Measurements from ENCODE around the gene GRAMD2B.
A peak's percentile ranks its signal among the peaks of the same experiment; 100 is the strongest.

Gene GRAMD2B

DNA sequence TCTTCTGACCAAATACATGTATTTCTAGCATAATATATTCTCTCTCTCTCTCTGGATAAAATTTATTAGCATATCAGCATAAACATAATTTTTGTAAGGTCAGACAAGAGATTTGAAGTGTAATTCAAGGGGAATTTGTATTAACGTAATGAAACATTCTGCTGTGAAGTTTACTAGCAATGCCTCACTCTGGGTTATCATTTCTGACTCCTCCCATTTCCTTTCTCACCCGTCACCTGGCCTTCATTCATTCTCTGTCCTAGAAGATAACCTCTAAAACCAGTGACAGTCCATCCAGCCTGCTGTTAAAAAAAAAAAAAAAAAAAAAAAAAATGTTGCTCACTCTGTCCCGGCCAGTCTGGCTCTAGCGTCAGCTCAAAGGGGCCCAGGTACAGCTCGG, 27.1 kb downstream of the GRAMD2B start:
- peak; percentile 3 to 33 for DNase-seq
- no peak for TF ChIP-seq GATA1 (IDR thresholded peaks at IDR 0.05; ENCODE audit: low read depth, low read length)
- TF ChIP-seq POLR2A (IDR thresholded peaks at IDR 0.05; ENCODE audit: low read length), result no peak

- DNase-seq, result no peak
- no peak for TF ChIP-seq POLR2A (IDR thresholded peaks at IDR 0.05; ENCODE audit: low read length)
- no peak for TF ChIP-seq GATA1 (IDR thresholded peaks at IDR 0.05; ENCODE audit: low read depth, low read length)
Measured at GRCh38 chr5:126450907-126451306, 27.7 kb downstream of the GRAMD2B start.

- TF ChIP-seq POLR2A (IDR thresholded peaks at IDR 0.05; ENCODE audit: low read length), result no peak
- TF ChIP-seq GATA1 (IDR thresholded peaks at IDR 0.05; ENCODE audit: low read depth, low read length), result no peak
- no peak for DNase-seq
Measured at GRCh38 chr5:126452477-126452876, 29.3 kb downstream of the GRAMD2B start.

GRCh38 chr5:126454081-126454480, 30.9 kb downstream of the GRAMD2B start:
- no peak for DNase-seq
- no peak for TF ChIP-seq GATA1 (IDR thresholded peaks at IDR 0.05; ENCODE audit: low read depth, low read length)
- TF ChIP-seq POLR2A (IDR thresholded peaks at IDR 0.05; ENCODE audit: low read length), result no peak

DNA sequence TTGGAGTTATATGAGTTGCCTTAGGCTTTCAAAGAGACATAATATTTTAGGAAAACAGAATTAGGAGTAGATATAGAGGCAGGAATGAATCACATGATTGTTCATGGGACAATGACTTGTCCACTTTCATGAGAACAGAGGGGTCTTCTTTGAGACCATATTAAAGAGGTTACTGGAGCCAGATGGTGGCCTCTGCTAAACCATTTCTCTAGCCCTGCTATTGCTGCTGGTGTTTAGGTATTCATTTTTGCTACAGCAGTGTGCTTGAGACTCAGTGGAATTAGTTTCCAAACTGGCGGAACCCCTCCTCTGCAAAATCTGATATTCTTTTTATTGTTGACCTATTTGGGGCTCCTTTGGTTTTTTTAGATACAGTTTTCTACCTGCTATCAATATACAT, 31.3 kb downstream of the GRAMD2B start:
- no peak for DNase-seq
- TF ChIP-seq GATA1 (IDR thresholded peaks at IDR 0.05; ENCODE audit: low read depth, low read length) (no peak), POLR2A (IDR thresholded peaks at IDR 0.05; ENCODE audit: low read length) (no peak)

DNA sequence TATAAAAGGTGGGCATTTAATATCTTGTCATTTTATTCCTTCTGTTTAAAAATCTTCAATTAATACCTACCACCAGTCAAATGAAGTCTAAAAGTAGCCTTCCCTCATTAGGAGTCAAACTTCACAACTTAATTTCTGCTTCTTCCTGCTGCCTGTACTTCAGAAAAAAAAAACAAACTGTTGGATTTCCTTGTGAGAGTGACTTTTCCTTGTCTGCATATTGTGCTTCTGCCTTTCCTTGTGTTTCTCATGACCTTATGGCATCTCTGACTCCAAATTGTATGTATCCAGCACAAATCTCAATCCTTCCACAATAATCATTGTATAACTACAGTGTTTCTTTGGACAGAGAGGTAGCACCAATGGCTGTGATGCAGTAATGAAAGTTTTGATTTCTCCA, 32.1 kb downstream of the GRAMD2B start:
- no peak for DNase-seq
- TF ChIP-seq GATA1 (IDR thresholded peaks at IDR 0.05; ENCODE audit: low read depth, low read length), result no peak
- TF ChIP-seq POLR2A (IDR thresholded peaks at IDR 0.05; ENCODE audit: low read length), result no peak

- TF ChIP-seq GATA1 (IDR thresholded peaks at IDR 0.05; ENCODE audit: low read depth, low read length) (no peak), POLR2A (IDR thresholded peaks at IDR 0.05; ENCODE audit: low read length) (no peak)
- DNase-seq, result no peak
Measured at GRCh38 chr5:126455728-126456127, 32.5 kb downstream of the GRAMD2B start.

DNA sequence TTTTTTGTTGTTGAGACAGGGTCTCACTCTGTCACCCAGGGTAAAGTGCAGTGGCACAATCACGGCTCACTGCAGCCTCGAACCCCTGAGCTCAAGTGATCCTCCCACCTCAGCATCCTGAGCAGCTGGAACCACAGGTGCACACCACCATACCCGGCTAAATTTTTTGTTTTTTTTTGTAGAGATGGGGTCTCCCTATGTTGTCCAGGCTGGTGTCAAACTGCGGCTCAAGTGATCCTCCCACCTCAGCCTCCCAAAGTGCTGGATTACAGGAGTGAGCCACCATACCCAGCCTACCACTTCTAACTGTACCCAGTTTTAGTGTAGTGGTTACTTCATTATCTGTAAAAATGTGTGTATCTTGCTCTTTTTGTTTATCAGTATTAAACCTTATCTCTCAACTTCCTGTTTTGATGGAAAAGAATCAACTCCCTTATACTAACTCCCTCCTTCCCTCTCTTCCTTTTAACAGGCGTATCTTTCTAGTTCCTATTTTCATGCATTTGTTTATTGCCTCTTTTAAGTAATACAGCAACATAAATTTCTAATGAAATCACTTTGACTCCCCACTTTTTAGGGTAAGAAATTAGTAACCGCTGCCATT, 33.1 kb downstream of the GRAMD2B start:
- no peak for DNase-seq
- TF ChIP-seq GATA1 (IDR thresholded peaks at IDR 0.05; ENCODE audit: low read depth, low read length), result no peak
- TF ChIP-seq POLR2A (IDR thresholded peaks at IDR 0.05; ENCODE audit: low read length), result no peak

DNA sequence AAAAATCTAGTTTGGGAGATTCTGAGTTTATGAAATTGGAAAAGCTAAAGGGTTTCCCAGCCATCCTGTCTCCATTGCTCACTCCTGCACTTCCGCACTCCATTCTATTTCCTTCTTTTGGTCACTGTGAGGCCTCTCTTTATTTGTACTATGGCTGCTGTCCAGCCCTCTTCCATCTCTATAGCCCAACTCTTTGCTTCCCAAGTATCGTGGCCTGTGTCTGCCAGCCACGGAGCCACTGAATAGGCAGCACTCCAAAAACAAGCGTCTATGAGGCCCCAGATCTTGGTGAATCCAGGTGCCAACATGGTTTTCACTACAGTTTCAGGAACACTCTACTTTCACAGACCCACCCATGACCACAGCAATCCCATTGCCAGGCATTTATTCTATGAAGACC, 37.2 kb downstream of the GRAMD2B start:
- no peak for DNase-seq
- TF ChIP-seq POLR2A (IDR thresholded peaks at IDR 0.05; ENCODE audit: low read length) (no peak), GATA1 (IDR thresholded peaks at IDR 0.05; ENCODE audit: low read depth, low read length) (no peak)

GRCh38 chr5:126460977-126461376, 37.8 kb downstream of the GRAMD2B start:
- DNase-seq, result no peak
- TF ChIP-seq GATA1 (IDR thresholded peaks at IDR 0.05; ENCODE audit: low read depth, low read length) (no peak), POLR2A (IDR thresholded peaks at IDR 0.05; ENCODE audit: low read length) (no peak)

GRCh38 chr5:126461838-126462237, 38.6 kb downstream of the GRAMD2B start:
- no peak for DNase-seq
- no peak for TF ChIP-seq POLR2A (IDR thresholded peaks at IDR 0.05; ENCODE audit: low read length)
- TF ChIP-seq GATA1 (IDR thresholded peaks at IDR 0.05; ENCODE audit: low read depth, low read length), result no peak

GRCh38 chr5:126462239-126463014, 39.2 kb downstream of the GRAMD2B start:
- TF ChIP-seq GATA1 (IDR thresholded peaks at IDR 0.05; ENCODE audit: low read depth, low read length), result no peak
- no peak for TF ChIP-seq POLR2A (IDR thresholded peaks at IDR 0.05; ENCODE audit: low read length)
- DNase-seq, result no peak

- TF ChIP-seq POLR2A (IDR thresholded peaks at IDR 0.05; ENCODE audit: low read length), result no peak
- TF ChIP-seq GATA1 (IDR thresholded peaks at IDR 0.05; ENCODE audit: low read depth, low read length), result no peak
- no peak for DNase-seq
Measured at GRCh38 chr5:126464016-126464415, 40.8 kb downstream of the GRAMD2B start.

DNA sequence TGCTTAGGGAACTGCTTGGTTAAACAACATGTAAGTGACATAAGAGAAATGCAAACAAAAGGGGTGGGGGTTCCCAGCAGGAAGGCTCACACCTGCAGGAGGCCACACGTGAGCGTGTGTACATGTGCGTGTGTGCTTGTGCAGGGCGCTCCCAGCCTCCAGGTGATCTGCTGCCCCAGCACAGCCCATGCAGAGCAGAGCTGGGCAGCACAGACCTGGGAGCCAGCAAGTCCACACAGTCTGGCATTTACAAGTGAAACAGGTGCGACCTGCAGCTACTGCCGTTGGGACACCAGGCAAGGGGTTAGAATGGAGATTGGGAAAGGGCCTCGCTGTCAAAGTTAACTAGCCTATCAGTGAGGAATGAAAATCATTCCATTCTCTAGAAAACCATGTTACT, 41.8 kb downstream of the GRAMD2B start:
- DNase-seq, result no peak
- TF ChIP-seq POLR2A (IDR thresholded peaks at IDR 0.05; ENCODE audit: low read length) (no peak), GATA1 (IDR thresholded peaks at IDR 0.05; ENCODE audit: low read depth, low read length) (no peak)

GRCh38 chr5:126468091-126468490, 44.9 kb downstream of the GRAMD2B start:
- no peak for TF ChIP-seq GATA1 (IDR thresholded peaks at IDR 0.05; ENCODE audit: low read depth, low read length)
- TF ChIP-seq POLR2A (IDR thresholded peaks at IDR 0.05; ENCODE audit: low read length), result no peak
- no peak for DNase-seq
